HTR-8/SVneo (cell line): ENCODE data around the gene FAM241B.

Experiments used
- DNase-seq: peaks from one replicate; pipeline ENCODE4 v3.0.0; 2011; ENCODE audit warnings: low spot score, mixed read lengths; ENCODE audit not compliant: insufficient read length
- FAIRE-seq: peaks from 2 replicates; lab custom pipeline; 2011; peaks lifted over from hg19 to GRCh38; lab: Jason Lieb, UNC

FAM241B gene

DNA sequence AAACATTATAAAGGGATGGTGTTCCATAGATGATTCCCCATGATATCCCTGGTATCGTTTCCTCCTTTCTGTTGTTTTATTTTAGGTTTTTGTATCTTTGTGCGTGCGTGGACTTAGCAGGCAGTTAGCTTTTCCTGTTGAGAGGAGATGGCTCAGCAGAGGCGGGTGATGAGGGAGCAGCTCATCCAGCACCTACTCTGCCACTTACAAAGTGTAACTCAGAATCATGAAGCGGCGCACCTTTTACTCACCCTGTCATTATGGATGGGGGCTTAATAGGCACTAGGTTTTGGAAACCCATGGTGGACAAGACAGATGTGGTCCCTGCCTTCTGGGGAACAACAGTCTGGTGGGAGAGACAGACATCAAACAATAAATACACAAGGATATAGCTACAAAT is 17.1 kb downstream of the FAM241B start:
- DNase-seq (no peak), FAIRE-seq (no peak)

DNA sequence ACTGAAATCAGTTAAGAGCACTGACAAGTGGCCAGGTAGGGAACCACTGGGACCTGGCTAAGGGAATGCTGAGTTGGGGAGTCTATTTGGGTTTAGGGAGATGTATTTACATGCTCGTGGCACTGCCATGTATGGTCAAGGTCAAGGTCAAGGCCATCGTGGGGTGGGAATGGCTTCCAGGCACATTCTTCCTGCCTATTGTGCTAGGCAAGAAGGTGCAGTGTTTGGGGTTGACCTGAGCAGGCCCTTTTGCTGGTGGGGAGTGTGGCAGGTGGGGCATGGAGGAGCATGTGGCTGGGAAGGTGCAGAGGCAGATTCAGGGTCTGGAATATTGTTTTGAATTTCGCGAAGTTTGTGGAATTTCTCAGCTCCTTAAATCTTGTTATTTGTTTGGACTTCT is 17.8 kb downstream of the FAM241B start:
- FAIRE-seq (no peak), DNase-seq (no peak)

DNA sequence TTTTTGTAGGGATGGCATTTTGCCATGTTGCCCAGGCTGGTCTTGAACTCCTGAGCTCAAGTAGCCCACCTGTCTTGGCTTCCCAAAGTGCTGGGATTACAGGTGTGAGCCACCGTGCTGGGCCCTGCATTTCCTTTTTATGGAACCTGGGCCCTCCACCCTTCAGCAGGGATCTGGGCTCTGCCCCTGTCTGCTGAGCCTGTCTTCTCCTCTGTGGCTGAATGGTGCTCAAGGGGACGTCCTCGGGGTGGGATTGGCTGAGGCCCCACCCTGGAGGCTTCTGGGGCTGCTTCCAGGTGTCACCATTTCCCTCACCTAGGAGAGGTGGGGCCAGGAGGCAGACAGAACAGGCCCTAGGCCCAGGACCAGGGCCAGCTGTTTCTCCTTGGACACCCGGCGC is 18.4 kb downstream of the FAM241B start:
- DNase-seq (no peak), FAIRE-seq (no peak)

DNA sequence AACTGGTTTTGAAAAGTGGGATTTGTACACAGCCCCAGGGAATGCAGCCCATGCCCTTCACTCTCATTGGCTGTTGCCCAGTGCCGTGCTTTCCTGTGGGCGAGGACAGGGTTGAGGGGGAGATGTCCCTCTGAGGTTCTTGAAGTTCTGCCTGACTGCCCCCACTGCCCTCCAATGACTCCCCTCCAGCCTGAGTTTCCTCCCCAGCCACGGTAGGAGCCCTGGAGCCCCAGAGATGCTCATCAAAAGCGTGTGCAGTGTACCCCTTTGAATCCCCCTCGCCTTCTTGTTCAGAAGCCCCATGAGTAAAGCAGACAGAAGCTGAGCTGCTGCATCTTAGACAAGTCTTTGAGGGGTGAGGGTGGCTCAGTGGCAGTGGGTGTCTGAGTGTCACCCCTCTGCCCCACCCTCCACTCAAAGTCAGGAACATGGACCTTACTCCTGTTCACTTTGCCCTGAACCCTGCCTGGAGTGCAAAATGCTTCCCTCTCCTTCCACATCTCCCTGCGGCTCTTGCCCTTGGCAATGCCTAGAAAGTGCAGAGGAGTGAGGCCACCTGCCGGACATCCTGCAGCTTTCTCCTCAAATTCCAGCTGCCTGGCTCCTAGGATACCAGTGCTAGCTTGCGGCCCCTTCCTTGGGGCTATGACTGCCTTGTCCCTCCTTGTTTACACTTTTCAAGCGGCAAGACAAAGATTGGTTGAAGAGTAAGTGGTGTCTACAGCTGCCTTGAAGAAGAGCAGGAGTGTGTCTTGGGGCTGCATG is 19.9 kb downstream of the FAM241B start:
- DNase-seq: no peak
- no peak for FAIRE-seq

DNA sequence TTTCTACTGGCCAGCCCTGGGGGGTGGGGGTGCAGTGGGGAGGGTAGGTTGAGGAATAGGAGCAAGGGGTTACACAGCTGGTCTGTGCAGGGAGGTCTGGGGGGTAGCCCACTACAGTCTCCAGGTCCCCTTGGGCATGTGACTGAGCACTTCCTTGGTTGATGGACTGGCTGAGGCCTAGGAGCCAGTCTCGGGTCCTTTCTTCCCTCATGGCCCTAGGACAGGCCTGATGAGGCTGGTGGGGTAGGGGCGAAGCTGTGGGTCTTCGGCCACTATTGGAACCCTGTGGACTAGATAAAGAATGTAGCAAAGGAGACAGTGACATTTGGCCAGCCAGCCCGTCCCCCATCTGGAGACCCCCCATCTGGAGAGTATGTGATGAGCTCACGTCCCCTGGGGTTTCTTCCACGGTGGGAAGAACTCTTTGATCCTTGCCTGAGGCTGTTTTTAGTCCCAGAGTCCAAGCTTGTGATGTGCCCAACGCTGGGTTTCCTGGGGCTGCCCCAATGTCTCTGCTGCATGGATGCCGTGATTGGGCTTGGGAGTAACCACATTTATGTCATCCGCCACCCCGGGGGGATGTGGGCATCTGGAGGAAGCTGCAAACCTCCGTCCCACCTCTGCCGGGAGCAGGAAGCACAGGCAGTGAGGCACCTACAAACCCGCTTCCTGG is 20.7 kb downstream of the FAM241B start:
- no peak for FAIRE-seq

DNA sequence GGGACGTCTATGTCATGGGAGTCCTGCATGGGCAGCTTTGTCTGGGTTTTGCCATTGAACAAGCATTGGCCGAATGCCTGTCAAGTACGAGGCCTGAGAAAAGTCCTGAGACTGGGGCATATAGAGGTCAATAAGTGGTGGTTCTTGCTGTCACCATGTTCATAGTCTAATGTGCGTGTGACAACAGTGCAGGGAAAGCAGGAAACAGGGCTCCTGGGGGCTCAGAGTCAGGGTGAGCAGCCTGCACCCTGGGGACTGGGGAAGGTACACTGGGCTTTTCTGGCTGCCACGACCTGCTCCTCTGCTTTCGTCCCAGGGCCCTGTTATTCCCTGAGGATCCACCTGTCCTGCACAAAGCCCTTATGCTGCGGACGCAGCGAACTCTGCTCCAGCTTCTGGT is 21.3 kb downstream of the FAM241B start:
- FAIRE-seq (no peak), DNase-seq (no peak)

More for the DNA sequence above, 20.7 kb downstream of the FAM241B start:
- DNase-seq: no peak

DNA sequence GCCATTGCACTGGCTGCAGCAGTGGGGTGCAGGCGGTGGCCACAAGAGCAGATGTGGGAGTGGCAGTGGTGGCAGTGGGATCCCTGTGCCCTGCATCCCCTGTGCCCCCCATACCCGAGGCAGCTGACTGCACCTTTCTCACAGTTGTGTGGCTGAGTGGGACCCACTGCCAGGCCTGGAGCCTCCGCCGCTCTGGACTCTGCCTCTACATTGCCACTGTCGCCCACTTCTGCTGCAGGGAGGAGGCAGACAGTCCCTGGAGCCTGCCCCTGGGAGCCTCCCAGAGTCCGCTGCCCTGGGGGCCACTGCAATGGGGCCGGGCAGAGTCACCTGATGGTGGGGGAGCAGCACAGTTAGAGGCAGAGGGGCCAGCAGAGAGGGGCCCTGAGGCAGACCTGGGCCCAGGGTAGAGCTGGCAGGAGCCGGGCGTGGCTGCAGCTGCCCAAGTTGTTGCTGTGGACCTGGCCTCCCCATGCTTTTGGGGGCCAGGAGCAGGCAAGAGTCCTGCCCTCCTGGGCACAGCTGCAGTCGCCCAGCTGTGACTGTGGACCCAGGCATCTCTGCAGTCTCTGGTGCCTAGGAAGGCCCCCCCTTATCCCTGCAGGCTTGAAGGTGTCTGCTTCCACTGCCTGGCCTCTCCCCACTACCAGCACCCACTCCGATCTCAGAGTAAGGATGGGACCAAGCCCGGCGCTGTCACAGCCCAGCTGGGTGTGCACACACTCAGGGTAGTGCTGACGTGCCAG is 22.2 kb downstream of the FAM241B start:
- no peak for DNase-seq
- no peak for FAIRE-seq

DNA sequence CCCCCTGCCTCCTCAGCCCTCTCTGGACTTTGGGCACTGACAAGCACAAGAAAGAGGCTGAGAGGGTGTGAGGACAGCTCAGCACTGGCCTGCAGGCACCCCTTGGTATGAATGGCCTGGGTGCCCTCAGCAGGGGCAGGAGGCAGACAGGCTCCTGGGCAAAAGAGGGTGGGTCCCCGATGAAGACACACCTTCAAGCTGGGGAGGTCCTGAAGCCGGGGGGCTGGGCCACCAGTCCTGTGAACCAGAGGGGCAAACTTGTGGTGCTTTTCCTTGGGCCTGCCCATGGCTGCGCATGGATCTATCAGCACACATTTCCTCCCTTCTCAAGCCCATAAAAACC is 22.8 kb downstream of the FAM241B start:
- no peak for DNase-seq
- FAIRE-seq: no peak

DNA sequence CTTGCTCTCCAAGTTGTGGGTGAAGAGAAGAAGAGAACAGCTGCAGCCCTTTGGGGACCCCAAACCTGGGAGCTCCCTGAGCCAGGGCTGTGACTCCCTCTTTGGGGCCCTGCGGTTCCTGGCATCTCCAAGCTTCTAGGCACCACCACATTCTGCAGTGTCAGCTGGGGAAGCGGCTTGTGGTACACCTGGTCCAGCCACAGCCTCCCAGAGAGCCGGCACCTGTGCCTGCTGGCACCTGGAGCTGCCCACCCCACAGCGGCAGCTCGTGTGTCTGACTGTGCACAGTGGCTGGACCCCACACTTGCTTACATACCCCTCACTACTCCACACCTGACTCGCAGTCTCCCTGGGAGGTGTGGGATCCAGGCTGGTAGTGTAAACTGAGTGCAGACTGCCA is 23.5 kb downstream of the FAM241B start:
- DNase-seq (no peak), FAIRE-seq (no peak)

DNA sequence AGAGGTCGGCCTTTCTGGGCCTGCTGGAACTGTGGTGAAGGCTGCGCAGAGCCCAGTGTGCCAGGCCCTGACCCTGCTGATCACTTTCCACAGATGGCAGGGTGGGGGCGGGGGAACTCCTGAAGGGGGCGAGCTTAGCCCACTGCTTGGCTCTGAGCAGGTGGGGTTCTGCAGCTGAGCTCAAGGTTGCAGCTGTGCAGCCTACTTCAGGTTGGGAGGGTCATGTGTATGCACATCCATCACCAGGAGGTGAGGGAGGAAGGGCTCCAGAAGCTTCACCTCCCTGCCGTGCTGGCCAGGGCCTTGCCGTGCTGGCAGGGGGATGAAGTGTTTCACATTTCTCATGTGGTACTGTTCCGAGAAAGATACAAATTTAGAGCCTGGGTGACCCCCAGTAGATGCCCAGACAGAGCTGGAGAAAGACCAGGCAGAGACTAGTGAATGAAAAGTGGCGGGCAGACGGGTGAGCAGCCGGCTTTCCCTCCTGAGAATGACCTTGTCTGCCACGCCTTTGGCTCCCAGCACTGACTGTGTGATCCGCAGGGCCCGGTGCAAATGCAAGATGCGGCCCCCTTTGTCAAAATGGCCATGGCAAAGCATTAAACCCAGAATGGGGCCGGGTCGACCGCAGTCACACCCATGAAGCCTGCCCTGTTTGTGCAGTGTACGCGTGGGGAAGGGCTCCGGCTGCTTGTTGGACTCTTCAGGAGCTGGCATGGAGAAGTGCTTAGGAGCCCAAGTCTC is 25.2 kb downstream of the FAM241B start:
- FAIRE-seq (no peak), DNase-seq (no peak)

DNA sequence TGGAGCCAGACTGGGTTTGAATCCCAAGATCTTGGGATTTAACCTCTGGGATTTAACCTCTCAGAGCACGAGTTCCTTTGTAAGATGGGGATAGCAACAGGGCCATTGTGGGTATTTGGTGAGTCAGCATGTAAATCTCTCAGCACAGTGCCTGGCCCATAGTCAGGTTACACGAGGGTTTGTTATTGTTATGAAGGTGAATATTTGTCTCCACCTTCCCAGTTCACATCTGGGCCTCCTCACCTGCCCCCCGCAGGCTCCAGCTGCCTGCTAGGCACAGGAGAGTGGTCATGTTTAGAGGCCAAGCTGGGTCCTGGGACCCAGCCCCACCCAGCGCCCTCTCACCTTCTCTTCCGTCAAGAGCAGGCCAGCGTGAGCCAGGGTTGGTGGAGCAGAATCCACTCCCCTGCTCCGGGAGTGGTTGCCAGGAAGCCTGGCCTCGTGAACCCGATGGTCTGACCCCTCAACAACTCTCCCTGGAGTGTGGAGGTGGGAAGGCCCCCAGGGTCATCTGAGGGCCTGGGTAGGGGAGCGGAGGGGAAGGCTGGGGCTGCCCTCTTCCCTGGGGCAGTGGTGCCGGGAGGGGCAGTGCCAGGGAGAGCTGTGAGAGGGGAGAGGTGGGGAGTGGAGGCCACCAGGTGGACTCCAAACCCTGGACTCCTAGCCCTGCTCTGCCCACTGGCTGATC is 26.0 kb downstream of the FAM241B start:
- DNase-seq (no peak), FAIRE-seq (no peak)

DNA sequence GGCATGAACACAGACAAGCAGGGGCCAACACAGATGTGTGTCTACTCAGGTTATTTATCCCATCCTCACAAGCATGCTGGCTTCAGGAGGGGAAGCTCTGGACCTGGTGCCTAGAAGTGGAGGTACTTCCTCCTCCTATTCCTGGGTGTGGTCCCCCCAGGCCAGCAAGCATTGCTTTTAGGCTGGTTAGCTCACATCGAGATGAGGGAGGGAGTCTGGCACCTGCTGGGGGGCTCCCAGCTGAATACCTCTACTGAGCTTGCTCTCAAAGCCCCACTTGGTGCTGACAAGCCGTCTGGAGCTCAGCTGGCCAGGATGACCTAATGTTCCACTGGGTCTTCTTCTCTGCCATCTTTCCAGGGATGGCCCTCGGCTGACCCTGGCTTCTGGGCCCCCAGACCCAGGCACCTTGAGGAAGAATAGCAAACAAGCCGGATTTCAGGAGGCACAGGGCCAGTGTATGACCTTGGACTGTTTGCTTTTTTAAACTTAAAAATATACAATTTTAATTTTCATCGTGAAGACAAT is 26.8 kb downstream of the FAM241B start:
- DNase-seq: no peak
- FAIRE-seq: no peak

DNA sequence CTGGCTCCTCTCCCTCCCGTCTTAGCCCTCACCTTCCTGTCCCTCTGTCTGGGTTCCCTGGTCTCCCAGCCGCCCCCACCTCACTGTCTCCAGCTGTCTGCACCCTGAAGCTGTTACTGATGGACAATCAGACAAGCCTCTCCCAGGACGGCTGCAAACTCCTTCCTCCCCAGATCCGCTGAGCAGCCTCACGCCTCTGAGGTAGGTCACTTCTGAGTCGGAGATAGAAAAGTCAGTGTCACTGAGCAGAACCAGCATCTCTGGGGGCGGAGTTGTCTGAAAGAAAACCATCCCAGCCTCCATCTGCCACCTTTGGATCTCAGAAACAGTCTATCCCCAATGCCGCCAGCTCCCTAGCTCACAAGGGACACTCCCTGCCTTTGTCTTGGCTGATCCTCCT is 27.4 kb downstream of the FAM241B start:
- FAIRE-seq (no peak), DNase-seq (no peak)

DNA sequence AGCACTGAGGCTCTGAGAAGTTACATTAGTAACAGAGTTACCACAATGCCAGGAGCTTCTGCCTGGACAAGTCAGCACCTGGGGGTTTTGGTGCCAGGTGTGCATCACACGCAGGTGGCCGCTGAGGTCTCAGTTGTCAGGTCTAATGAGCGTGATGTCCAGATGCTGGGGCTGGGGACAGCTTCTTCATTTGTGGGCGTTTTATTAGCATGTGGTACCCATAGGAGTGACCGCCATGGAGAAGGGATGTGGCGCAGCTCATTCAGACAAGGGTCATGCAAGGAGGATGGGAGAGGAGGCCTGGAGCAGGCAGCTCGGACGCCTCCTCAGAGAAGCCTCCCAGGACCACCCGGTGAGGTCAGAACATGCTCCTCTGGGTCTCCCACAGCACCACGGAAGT is 27.8 kb downstream of the FAM241B start:
- no peak for FAIRE-seq
- no peak for DNase-seq

DNA sequence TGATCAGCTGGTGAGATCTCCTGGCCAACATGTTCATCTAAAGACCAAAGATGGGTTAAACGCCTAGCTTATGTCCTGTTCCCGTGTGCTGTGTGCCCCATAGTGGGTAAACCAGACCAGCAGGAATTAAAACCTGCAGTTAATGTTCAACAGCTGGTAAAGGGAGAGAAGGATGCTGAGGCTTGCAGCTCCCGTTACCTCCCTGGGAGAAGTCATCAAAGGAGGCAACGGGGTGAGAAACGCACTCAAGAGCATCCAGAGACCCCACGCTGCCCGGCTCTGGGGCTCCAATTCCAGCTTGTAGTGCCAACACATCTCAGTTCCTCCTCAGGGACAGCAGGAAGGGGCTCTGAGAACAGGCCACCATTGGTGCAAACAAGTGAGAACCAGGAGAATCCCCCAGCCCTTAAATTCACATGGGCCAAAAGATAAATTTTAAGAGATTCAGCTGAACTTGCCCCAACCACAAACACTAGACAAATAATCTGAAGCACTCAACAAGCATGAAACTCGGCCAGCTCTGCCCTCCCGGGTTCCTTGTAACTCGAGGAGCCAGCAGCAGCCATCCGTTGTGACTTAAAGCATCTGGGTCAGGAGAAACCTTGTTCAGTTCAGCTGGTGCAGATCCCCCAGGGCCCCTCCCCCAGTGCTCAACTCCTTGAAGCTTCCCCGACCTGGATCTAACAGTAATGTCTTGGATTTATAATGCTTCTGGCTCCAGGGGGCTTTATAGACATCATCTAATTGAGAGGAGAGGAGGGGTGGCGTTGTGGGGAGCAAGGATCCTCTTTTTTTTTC is 29.4 kb downstream of the FAM241B start:
- no peak for DNase-seq
- FAIRE-seq: no peak

DNA sequence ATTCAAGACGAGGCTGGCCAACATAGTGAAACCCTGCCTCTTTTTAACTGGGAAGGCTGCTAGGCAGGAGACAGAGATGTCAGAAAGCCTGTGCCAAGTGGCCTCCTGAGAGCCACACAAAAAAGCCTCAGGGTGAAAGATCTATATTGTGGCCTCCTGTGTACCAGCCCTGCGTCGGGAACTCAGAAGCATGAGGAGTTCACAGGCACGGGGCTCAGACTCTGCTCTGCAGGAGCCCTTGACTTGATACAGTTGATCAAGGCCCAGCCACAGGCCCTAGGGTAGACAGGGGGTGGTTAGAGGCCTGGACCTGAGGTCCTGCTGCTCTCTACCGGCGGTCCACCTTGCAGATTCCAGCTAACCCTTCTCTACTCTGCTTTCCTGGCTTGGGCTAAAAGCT is 30.2 kb downstream of the FAM241B start:
- no peak for DNase-seq
- FAIRE-seq: no peak

DNA sequence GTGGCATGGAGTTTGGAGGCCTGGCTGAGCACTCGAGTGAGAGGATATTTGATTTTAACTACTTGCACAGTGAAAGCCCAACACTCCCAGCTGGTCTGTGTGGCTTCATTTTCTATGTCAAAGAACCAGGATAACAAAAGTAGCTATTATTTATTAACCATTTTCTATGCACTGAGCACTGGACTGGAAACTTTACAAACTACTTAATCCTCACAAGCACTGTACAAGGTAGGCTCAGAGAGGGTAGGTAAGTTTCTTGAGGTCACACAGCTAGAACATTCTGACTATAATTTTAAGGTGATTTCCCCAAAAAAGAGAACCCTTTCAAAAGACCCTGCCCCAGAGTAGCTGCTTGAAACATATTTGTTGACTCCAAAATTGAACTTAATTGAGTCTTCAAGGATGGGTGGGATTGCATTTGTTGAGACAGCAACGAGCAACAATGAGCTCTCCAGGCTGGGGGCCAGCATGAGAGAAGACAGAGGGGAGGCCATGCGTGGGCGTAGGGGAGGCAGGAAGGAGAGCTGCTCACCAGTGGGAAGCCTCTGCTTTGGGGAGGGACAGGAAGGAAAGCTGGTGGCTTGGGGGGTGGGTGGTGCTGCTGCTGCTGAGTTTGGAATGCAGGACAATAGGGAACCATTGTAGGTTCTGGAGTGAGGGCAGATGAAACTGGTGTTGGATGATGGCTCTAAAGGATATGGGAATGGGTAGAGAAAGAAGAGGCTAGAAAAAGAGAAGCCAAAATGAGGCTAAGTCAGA is 31.5 kb downstream of the FAM241B start:
- DNase-seq (no peak), FAIRE-seq (no peak)

DNA sequence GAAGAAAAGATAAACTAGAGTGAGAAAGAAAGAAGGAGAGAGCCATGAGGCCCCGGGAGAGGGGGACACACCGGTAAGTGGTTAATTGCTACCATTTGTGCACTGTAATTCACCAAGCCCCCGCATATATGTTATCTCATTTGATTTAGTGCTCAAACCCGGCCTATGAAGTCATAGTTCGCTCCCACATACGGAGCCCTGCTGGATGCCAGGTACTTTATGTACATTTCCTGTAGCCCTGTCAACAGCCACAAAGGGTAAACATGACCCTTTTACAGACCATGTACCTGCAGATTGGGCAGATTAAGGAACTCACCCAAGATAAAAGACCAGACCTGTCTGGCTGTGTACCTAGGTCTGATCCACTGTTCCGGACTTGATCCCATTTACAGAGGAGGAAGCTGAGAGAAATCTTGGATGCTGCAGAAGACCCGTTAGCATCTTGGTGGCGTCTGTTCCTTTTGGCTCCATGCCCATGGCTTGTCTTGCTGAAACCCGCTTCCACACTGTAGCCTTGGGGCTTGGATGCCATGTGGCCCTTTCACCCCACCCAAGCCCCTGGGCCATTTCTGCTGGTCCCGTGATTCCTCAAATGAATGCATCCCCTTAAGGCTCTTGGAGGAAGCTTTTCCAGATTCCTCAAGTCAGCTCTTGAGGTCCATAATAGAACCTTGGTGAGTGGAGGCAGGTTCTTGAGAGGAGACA is 32.3 kb downstream of the FAM241B start:
- no peak for DNase-seq
- no peak for FAIRE-seq
